H9 (cell line): ENCODE data around the gene UNC5C. TPM values are rescaled to one million over a fixed set of nuclear protein-coding genes. Genes with fewer than 3 reads are reported as not detected.

Source experiments
- DNase-seq: peaks from one replicate; pipeline ENCODE4 v3.0.0-alpha.2; 2017
- H2AFZ ChIP-seq: one replicate; pipeline ENCODE4 v1.6.1; 2013; ENCODE audit warnings: mild to moderate bottlenecking, low read length, control low read depth, moderate library complexity
- H2AK5ac ChIP-seq: 2 replicates; pipeline ENCODE4 v1.6.1; 2013; ENCODE audit warnings: low read length, control low read depth, mixed read lengths; ENCODE audit not compliant: insufficient read length
- H2BK120ac ChIP-seq: one replicate; pipeline ENCODE4 v1.6.1; 2013; ENCODE audit warnings: low read depth, mild to moderate bottlenecking, low read length, control low read depth, inconsistent platforms; ENCODE audit not compliant: poor library complexity, severe bottlenecking
- H2BK12ac ChIP-seq: 2 replicates; pipeline ENCODE4 v1.6.1; 2013; ENCODE audit warnings: low read length, control low read depth, mixed read lengths, low read depth; ENCODE audit not compliant: insufficient read length
- H2BK15ac ChIP-seq: 2 replicates; pipeline ENCODE4 v1.6.1; 2013; ENCODE audit warnings: low read depth, low read length, control low read depth
- H2BK20ac ChIP-seq: one replicate; pipeline ENCODE4 v1.6.1; 2013; ENCODE audit warnings: low read depth, mild to moderate bottlenecking, low read length, control low read depth, inconsistent platforms; ENCODE audit not compliant: poor library complexity, severe bottlenecking
- H2BK5ac ChIP-seq: 2 replicates; pipeline ENCODE4 v1.6.1; 2013; ENCODE audit warnings: low read length, control low read depth, mixed read lengths; ENCODE audit not compliant: insufficient read length
- H3K14ac ChIP-seq: 2 replicates; pipeline ENCODE4 v1.6.1; 2013; ENCODE audit warnings: low read length, control low read depth; ENCODE audit not compliant: insufficient read depth
- H3K18ac ChIP-seq: 2 replicates; pipeline ENCODE4 v1.6.1; 2013; ENCODE audit warnings: low read depth, mild to moderate bottlenecking, mixed read lengths, low read length, control low read depth; ENCODE audit not compliant: insufficient read length
- H3K23ac ChIP-seq: 2 replicates; pipeline ENCODE4 v1.6.1; 2013; ENCODE audit warnings: low read length, control low read depth, mixed read lengths, low read depth; ENCODE audit not compliant: insufficient read length
- H3K23me2 ChIP-seq: 2 replicates; pipeline ENCODE4 v1.6.1; 2013; ENCODE audit warnings: low read depth, mild to moderate bottlenecking, mixed read lengths, low read length, control low read depth; ENCODE audit not compliant: insufficient read length, poor library complexity, severe bottlenecking
- H3K27ac ChIP-seq: 2 replicates; pipeline ENCODE4 v1.5.1; 2013; ENCODE audit warnings: low read length, control low read depth, mixed read lengths, low read depth; ENCODE audit not compliant: insufficient read length
- H3K27me3 ChIP-seq: 2 replicates; pipeline ENCODE4 v1.6.1; 2013; ENCODE audit warnings: low read length, control low read depth, inconsistent platforms; ENCODE audit not compliant: insufficient read depth
- H3K4ac ChIP-seq: 2 replicates; pipeline ENCODE4 v1.6.1; 2013; ENCODE audit warnings: low read depth, mild to moderate bottlenecking, control low read depth, inconsistent platforms, low read length, moderate library complexity
- H3K4me1 ChIP-seq: 2 replicates; pipeline ENCODE4 v1.6.1; 2013; ENCODE audit warnings: low read length, control low read depth, inconsistent platforms; ENCODE audit not compliant: insufficient read depth
- H3K4me2 ChIP-seq: 2 replicates; pipeline ENCODE4 v1.6.1; 2013; ENCODE audit warnings: low read length, control low read depth, mixed read lengths; ENCODE audit not compliant: insufficient read length, insufficient read depth
- H3K56ac ChIP-seq: 2 replicates; pipeline ENCODE4 v1.6.1; 2013; ENCODE audit warnings: low read depth, mild to moderate bottlenecking, mixed read lengths, low read length, control low read depth; ENCODE audit not compliant: insufficient read length
- H3K79me1 ChIP-seq: 2 replicates; pipeline ENCODE4 v1.6.1; 2013; ENCODE audit warnings: low read depth, mild to moderate bottlenecking, moderate library complexity, low read length, control low read depth, inconsistent platforms; ENCODE audit not compliant: insufficient read depth, poor library complexity, severe bottlenecking
- H3K79me2 ChIP-seq: 2 replicates; pipeline ENCODE4 v1.6.1; 2013; ENCODE audit warnings: low read length, control low read depth, inconsistent platforms; ENCODE audit not compliant: insufficient read depth
- H3K9ac ChIP-seq: 2 replicates; pipeline ENCODE4 v1.6.1; 2013; ENCODE audit warnings: low read length, control low read depth, mixed read lengths; ENCODE audit not compliant: insufficient read length; ENCODE audit errors: extremely low read depth
- H3K9me3 ChIP-seq: one replicate; pipeline ENCODE4 v1.6.1; 2013; ENCODE audit warnings: low read depth, low read length, inconsistent platforms; ENCODE audit not compliant: control insufficient read depth
- H3T11ph ChIP-seq: one replicate; pipeline ENCODE4 v1.6.1; 2013; ENCODE audit warnings: mild to moderate bottlenecking, low read length, control low read depth, inconsistent platforms
- H4K20me1 ChIP-seq: one replicate; pipeline ENCODE4 v1.6.1; 2013; ENCODE audit not compliant: control insufficient read depth, insufficient read length, insufficient read depth
- H4K5ac ChIP-seq: 2 replicates; pipeline ENCODE4 v1.6.1; 2013; ENCODE audit warnings: low read depth, mild to moderate bottlenecking, mixed read lengths, low read length, control low read depth; ENCODE audit not compliant: insufficient read length
- H4K8ac ChIP-seq: replicated peaks from 2 replicates; pipeline ENCODE4 v1.6.1; 2013; ENCODE audit warnings: low read length, control low read depth, mixed read lengths, low read depth; ENCODE audit not compliant: insufficient read length
- H4K91ac ChIP-seq: 2 replicates; pipeline ENCODE4 v1.6.1; 2013; ENCODE audit warnings: low read depth, mild to moderate bottlenecking, moderate library complexity, mixed read lengths, low read length, control low read depth; ENCODE audit not compliant: insufficient read length
- H3K27ac Mint-ChIP-seq, 3 experiments: 2 replicates in 2 of 3; 3 replicates in 1 of 3; pipeline ENCODE4 v1.8.0; 2020 to 2021; ENCODE audit warnings: mixed read lengths in 3 of 3, mild to moderate bottlenecking in 1 of 3, moderate library complexity in 1 of 3
- H3K27me3 Mint-ChIP-seq: 2 replicates; pipeline ENCODE4 v1.8.0; 2021; ENCODE audit warnings: low read depth, mild to moderate bottlenecking, moderate library complexity, mixed read lengths
- H3K36me3 Mint-ChIP-seq, 3 experiments: 2 replicates in 2 of 3; 3 replicates in 1 of 3; pipeline ENCODE4 v1.8.0; 2020 to 2021; ENCODE audit warnings: low read depth in 3 of 3, mixed read lengths in 3 of 3; ENCODE audit not compliant: insufficient read depth in 1 of 3
- H3K4me1 Mint-ChIP-seq, 2 experiments: 2 replicates each; pipeline ENCODE4 v1.8.0; 2020; ENCODE audit warnings: mixed read lengths in 2 of 2
- H3K4me3 Mint-ChIP-seq, 2 experiments: 2 replicates in 1 of 2; 3 replicates in 1 of 2; pipeline ENCODE4 v1.8.0; 2020 to 2021; ENCODE audit warnings: mild to moderate bottlenecking in 2 of 2, mixed read lengths in 2 of 2, moderate library complexity in 1 of 2
- H3K9me3 Mint-ChIP-seq, 2 experiments: 2 replicates in 1 of 2; 3 replicates in 1 of 2; pipeline ENCODE4 v1.8.0; 2020; ENCODE audit warnings: mild to moderate bottlenecking in 2 of 2, mixed read lengths in 2 of 2, moderate library complexity in 1 of 2
- CTCF ChIP-seq: fragments of 200-600 bp; sonication (generic); conservative IDR thresholded peaks from 3 replicates; pipeline ENCODE4 v1.8.0; 2021; ENCODE audit warnings: antibody characterized with exemption, mild to moderate bottlenecking
- WGBS: extraction: QIAGEN DNeasy Blood & Tissue Kit; methylation state at CpG from one replicate; pipeline ENCODE4 v1.1.7; 2013; ENCODE audit warnings: missing lambda C conversion rate, low lambda C conversion rate, mixed read lengths; ENCODE audit not compliant: insufficient read length; ENCODE audit errors: extremely low coverage; 5-methylcytosine and 5-hydroxymethylcytosine counted together
- total RNA-seq: library from RNA; stranded (reverse); gene quantifications from 2 replicates; pipeline ENCODE4 v1.2.1, GENCODE V29; 2021

Gene UNC5C
- total RNA-seq, 1 experiment from 2014 or later = not detected

DNA sequence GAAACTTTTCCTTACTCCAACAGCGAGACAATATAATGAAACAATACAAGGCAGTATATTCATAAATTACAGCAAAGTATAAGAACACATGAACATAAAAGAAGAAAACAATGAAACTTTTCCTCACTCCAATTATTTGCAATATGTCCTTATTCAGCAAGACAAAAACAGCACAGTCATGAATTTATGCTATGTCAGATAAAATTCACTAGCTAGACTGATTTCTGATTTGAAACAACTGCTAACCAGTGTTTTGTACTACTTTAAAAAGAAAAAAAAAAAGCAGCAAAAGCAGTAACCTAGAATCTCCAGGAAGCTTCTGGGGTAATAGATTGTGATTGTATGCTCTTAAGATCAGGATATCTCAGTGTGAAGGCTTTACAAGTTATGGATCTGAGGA lies 45.2 kb upstream of the UNC5C start:
- Mint-ChIP-seq H3K27ac (no peak overlapping the region; a peak in 1 of 7 replicates), H3K4me1 (no peaks in the 10 kb centered on the region), H3K9me3 (no peaks in the 10 kb centered on the region), H3K4me3 (no peak overlapping the region), H3K36me3 (no peaks in the 10 kb centered on the region), H3K27me3 (no peaks in the 10 kb centered on the region)
- no peak overlapping the region for H2BK15ac ChIP-seq
- H3K79me1 ChIP-seq = no peaks in the 10 kb centered on the region
- H2BK20ac ChIP-seq = no peak overlapping the region
- H2AFZ ChIP-seq = no peak overlapping the region
- no peaks in the 10 kb centered on the region for H3K9me3 ChIP-seq
- no peak overlapping the region for H3K9ac ChIP-seq
- no peaks in the 10 kb centered on the region for H3K79me2 ChIP-seq
- H4K20me1 ChIP-seq = no peaks in the 10 kb centered on the region
- no peaks in the 10 kb centered on the region for H3K23me2 ChIP-seq
- H3K56ac ChIP-seq = no peak overlapping the region
- no peak overlapping the region for H4K5ac ChIP-seq
- H2BK5ac ChIP-seq = no peak overlapping the region
- H3K4me1 ChIP-seq = no peaks in the 10 kb centered on the region
- no peak overlapping the region for H2AK5ac ChIP-seq
- H3K4me2 ChIP-seq = no peak overlapping the region
- H2BK12ac ChIP-seq = no peak overlapping the region
- TF ChIP-seq CTCF = no peak
- DNase-seq = no peak
- no peak overlapping the region for H3K4ac ChIP-seq
- H3K14ac ChIP-seq = no peak overlapping the region
- H3K27me3 ChIP-seq = no peaks in the 10 kb centered on the region
- no peak overlapping the region for H2BK120ac ChIP-seq
- H4K8ac ChIP-seq = no peak overlapping the region
- H3K23ac ChIP-seq = no peak overlapping the region
- H4K91ac ChIP-seq = no peak overlapping the region
- no peak overlapping the region for H3K27ac ChIP-seq
- WGBS = no CpG with 5 or more reads among the region's 1 CpG
- H3T11ph ChIP-seq = no peak overlapping the region
- no peak overlapping the region for H3K18ac ChIP-seq
